ENCODE measurements around the gene EPC2. TPM values are rescaled to one million over a fixed set of nuclear protein-coding genes. Genes with fewer than 3 reads are reported as not detected.

The EPC2 gene
- total RNA-seq, 2 experiments from 2014 or later: 26.5 to 28.0 TPM

- Mint-ChIP-seq H3K4me3 (no peak overlapping the region), H3K4me1 (peaks cover 14% of the 10 kb centered on the region), H3K9me3 (no peaks in the 10 kb centered on the region), H3K27me3 (peaks cover 6% of the 10 kb centered on the region), H3K36me3 (ENCODE audit: low read depth) (peaks cover 2% of the 10 kb centered on the region), H3K27ac (no peak overlapping the region)
- CTCF ChIA-PET: no interaction called here
- DNase-seq: no peak
- POLR2A ChIA-PET: no interaction called here
These were observed 27.9 kb upstream of the EPC2 start for GRCh38 chr2:148616662-148617061.

- POLR2A ChIA-PET: no interaction called here
- H3K27me3 Mint-ChIP-seq: peaks cover 7% of the 10 kb centered on the region
- H3K4me3 Mint-ChIP-seq: no peak overlapping the region
These were observed 27.3 kb upstream of the EPC2 start for GRCh38 chr2:148617219-148617618.

DNA sequence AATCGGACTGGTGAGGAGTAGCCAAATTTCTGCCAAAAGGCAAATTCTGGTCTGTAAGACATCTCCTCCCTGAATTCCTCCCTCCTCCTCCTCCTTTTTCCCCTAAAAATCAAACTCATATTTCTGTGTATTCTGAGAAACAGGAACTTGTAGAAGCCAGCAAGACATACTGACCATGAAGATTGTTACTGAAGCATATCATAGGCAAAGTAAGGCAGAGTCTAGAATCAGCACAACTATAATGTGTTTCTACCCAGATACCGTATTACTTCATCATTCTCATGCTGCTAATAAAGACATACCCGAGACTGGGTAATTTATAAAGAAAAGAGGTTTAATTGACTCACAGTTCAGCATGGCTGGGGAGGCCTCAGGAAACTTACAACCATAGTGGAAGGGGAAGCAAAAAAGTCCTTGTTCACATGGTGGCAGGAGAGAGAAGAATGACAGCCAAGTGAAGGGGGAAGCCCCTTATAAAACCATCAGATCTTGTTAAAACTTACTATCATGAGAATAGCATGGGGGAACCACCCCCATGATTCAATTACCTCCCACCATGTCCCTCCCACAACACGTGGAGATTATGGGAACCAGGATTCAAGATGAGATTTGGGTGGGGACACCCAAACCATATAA, 24.9 kb upstream of the EPC2 start:
- Mint-ChIP-seq H3K36me3 (ENCODE audit: low read depth) (no peaks in the 10 kb centered on the region), H3K27me3 (peaks cover 11% of the 10 kb centered on the region), H3K27ac (no peak overlapping the region), H3K9me3 (no peaks in the 10 kb centered on the region), H3K4me1 (peaks cover 4% of the 10 kb centered on the region), H3K4me3 (no peak overlapping the region)
- ChIA-PET CTCF (no interaction called here), POLR2A (no interaction called here)
- no peak for DNase-seq

More at GRCh38 chr2:148617219-148617618, 27.3 kb upstream of the EPC2 start:
- no peaks in the 10 kb centered on the region for H3K9me3 Mint-ChIP-seq
- H3K27ac Mint-ChIP-seq: no peak overlapping the region
- H3K4me1 Mint-ChIP-seq: peaks cover 14% of the 10 kb centered on the region
- peaks cover 2% of the 10 kb centered on the region for H3K36me3 Mint-ChIP-seq (ENCODE audit: low read depth)
- CTCF ChIA-PET: no interaction called here
- no peak for DNase-seq

DNA sequence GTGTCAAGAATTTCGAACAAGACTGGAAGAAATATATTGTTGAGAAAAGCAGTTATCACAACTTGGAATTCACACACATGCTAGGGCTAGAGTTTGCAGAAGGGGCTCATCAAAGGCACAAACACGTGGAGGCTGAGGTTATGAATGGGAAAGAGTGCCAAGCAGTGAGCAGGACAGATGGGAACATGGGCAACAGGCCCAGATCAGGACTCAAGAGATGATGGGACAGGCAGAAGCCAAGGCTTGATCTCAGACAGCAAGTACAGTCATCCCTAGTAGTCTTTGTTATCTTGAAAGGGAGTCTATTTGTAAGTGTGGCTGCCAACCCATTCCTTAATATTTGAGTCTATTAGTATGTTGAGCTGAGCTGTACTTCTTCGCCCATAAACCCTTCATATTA, 22.2 kb upstream of the EPC2 start:
- POLR2A ChIA-PET: no interaction called here

GRCh38 chr2:148623086-148623485, 21.5 kb upstream of the EPC2 start:
- Mint-ChIP-seq H3K27me3 (peaks cover 17% of the 10 kb centered on the region), H3K36me3 (ENCODE audit: low read depth) (no peaks in the 10 kb centered on the region), H3K9me3 (no peaks in the 10 kb centered on the region), H3K27ac (no peak overlapping the region), H3K4me3 (no peak overlapping the region), H3K4me1 (no peaks in the 10 kb centered on the region)
- no peak for DNase-seq
- ChIA-PET POLR2A (no interaction called here), CTCF (no interaction called here)

More for the DNA sequence above, 22.2 kb upstream of the EPC2 start:
- no peaks in the 10 kb centered on the region for H3K9me3 Mint-ChIP-seq
- no peak overlapping the region for H3K4me3 Mint-ChIP-seq
- H3K27ac Mint-ChIP-seq: no peak overlapping the region
- H3K4me1 Mint-ChIP-seq: no peaks in the 10 kb centered on the region
- peaks cover 17% of the 10 kb centered on the region for H3K27me3 Mint-ChIP-seq
- no peak for DNase-seq
- CTCF ChIA-PET: no interaction called here
- H3K36me3 Mint-ChIP-seq (ENCODE audit: low read depth): no peaks in the 10 kb centered on the region

- no peak overlapping the region for H3K4me3 Mint-ChIP-seq
- ChIA-PET CTCF (interaction anchor here (0.6 kb wide), 1 partner anchor 1279 kb away, joined by 3 read pairs; no protein-coding TSS in a partner anchor), POLR2A (interaction anchor here (0.9 kb wide), 1 partner anchor 16 kb away, joined by 3 read pairs; no protein-coding TSS in a partner anchor)
- H3K36me3 Mint-ChIP-seq (ENCODE audit: low read depth): no peaks in the 10 kb centered on the region
- DNase-seq: no peak
- H3K27ac Mint-ChIP-seq: no peak overlapping the region
- no peaks in the 10 kb centered on the region for H3K4me1 Mint-ChIP-seq
- H3K27me3 Mint-ChIP-seq: peaks cover 17% of the 10 kb centered on the region
- H3K9me3 Mint-ChIP-seq: no peaks in the 10 kb centered on the region
These were observed 17.3 kb upstream of the EPC2 start for GRCh38 chr2:148627224-148627623.

GRCh38 chr2:148634749-148635148, 9.8 kb upstream of the EPC2 start:
- no peaks in the 10 kb centered on the region for H3K36me3 Mint-ChIP-seq (ENCODE audit: low read depth)
- no peak overlapping the region for H3K4me3 Mint-ChIP-seq
- H3K9me3 Mint-ChIP-seq: no peaks in the 10 kb centered on the region
- CTCF ChIA-PET: interaction anchor here (0.6 to 1.3 kb wide), 2 partner anchors 10 to 126 kb away, joined by 3 to 7 read pairs; no protein-coding TSS in a partner anchor
- no peak overlapping the region for H3K27ac Mint-ChIP-seq
- peaks cover 36% of the 10 kb centered on the region for H3K27me3 Mint-ChIP-seq
- no peak for DNase-seq
- POLR2A ChIA-PET: no interaction called here
- no peaks in the 10 kb centered on the region for H3K4me1 Mint-ChIP-seq

- Mint-ChIP-seq H3K36me3 (ENCODE audit: low read depth) (no peaks in the 10 kb centered on the region), H3K4me3 (no peak overlapping the region), H3K4me1 (peaks cover 13% of the 10 kb centered on the region), H3K9me3 (no peaks in the 10 kb centered on the region), H3K27me3 (peaks cover 57% of the 10 kb centered on the region), H3K27ac (no peak overlapping the region)
- POLR2A ChIA-PET: no interaction called here
- DNase-seq: no peak
- CTCF ChIA-PET: interaction anchor here (0.5 kb wide), 1 partner anchor 618 kb away, joined by 3 read pairs; the partner anchor contains the start of genes MBD5 and ORC4
These were observed 6.0 kb upstream of the EPC2 start for GRCh38 chr2:148638543-148638942.

DNA sequence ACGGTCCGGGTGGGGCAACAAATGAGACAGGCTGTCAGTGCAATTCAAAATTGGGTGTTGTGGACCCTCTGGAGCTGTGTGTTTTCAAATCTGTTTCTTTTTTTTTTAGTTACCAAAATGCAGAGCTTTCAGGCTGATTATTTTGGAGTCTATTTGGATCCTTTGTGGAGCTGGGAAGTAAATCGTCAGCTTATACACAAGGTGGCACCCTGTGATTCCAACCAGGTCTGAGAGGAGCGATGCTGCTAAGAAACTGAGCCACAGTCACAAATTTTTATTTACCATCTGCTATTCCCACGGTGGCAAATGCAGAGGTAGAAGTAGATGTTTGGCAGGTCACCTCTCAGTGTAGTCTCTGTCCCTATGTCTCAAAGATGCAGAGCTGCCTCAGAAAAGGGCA, 3.8 kb upstream of the EPC2 start:
- CTCF ChIA-PET: interaction anchor here (0.5 to 0.9 kb wide), 2 partner anchors 30 to 632 kb away, joined by 3 read pairs; no protein-coding TSS in a partner anchor
- peaks cover 18% of the 10 kb centered on the region for H3K4me1 Mint-ChIP-seq
- no peak overlapping the region for H3K4me3 Mint-ChIP-seq
- DNase-seq: no peak
- H3K27me3 Mint-ChIP-seq: peaks cover 48% of the 10 kb centered on the region
- H3K27ac Mint-ChIP-seq: no peak overlapping the region
- POLR2A ChIA-PET: interaction anchor here (1.5 kb wide), 1 partner anchor 116 kb away, joined by 4 read pairs; no protein-coding TSS in a partner anchor
- H3K36me3 Mint-ChIP-seq (ENCODE audit: low read depth): peaks cover 3% of the 10 kb centered on the region
- no peaks in the 10 kb centered on the region for H3K9me3 Mint-ChIP-seq

- Mint-ChIP-seq H3K9me3 (no peaks in the 10 kb centered on the region), H3K4me3 (no peak overlapping the region), H3K36me3 (ENCODE audit: low read depth) (peaks cover 5% of the 10 kb centered on the region), H3K27ac (no peak overlapping the region), H3K4me1 (peaks cover 24% of the 10 kb centered on the region), H3K27me3 (peaks cover 46% of the 10 kb centered on the region)
- ChIA-PET POLR2A (interaction anchor here (1.2 to 2.8 kb wide), 3 partner anchors 39 to 118 kb away, joined by 3 to 13 read pairs (median 7); no protein-coding TSS in a partner anchor), CTCF (no interaction called here)
- no peak for DNase-seq
These were observed 2.3 kb upstream of the EPC2 start for GRCh38 chr2:148642112-148642744.

GRCh38 chr2:148642891-148643416, 1.6 kb upstream of the EPC2 start:
- ChIA-PET CTCF (interaction anchor here (0.9 to 1.9 kb wide), 2 partner anchors 119 to 244 kb away, joined by 3 to 4 read pairs; no protein-coding TSS in a partner anchor), POLR2A (interaction anchor here (0.8 to 2.8 kb wide), 12 partner anchors 11 to 232 kb away, joined by 3 to 13 read pairs (median 6); partner anchors contain the start of gene KIF5C)
- Mint-ChIP-seq H3K27me3 (peaks cover 46% of the 10 kb centered on the region), H3K27ac (no peak overlapping the region), H3K4me3 (peak overlapping the region; percentile 89), H3K9me3 (no peaks in the 10 kb centered on the region), H3K36me3 (ENCODE audit: low read depth) (peaks cover 5% of the 10 kb centered on the region), H3K4me1 (peaks cover 27% of the 10 kb centered on the region)
- no peak for DNase-seq

DNA sequence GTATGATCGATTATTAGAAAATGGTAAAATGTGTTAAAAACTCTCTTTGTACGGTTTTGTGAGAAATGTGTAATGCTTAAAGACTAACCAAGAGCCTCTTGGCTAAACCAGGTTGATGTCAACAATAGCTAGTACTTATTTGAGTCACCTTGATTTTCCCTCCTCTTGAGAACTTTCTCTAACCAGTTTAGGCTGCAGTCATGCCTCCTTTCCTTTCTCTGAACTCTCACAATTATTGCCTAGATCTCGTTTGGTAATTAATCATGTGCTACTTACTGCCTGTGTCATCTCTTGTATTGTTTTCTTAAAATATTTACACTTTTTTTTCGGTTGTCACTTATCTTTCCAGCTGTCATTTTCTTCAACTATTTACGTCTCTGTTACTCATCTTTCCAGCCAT, 1.1 kb upstream of the EPC2 start:
- CTCF ChIA-PET: interaction anchor here (0.9 to 1.9 kb wide), 3 partner anchors 119 to 244 kb away, joined by 3 to 4 read pairs (median 3); no protein-coding TSS in a partner anchor
- H3K27me3 Mint-ChIP-seq: peaks cover 43% of the 10 kb centered on the region
- H3K4me3 Mint-ChIP-seq: peak overlapping the region; percentile 89
- peaks cover 28% of the 10 kb centered on the region for H3K4me1 Mint-ChIP-seq
- DNase-seq: no peak
- POLR2A ChIA-PET: interaction anchor here (0.7 to 2.8 kb wide), 16 partner anchors 8 to 623 kb away, joined by 3 to 13 read pairs (median 4); partner anchors contain the start of genes KIF5C and ORC4
- peaks cover 5% of the 10 kb centered on the region for H3K36me3 Mint-ChIP-seq (ENCODE audit: low read depth)
- peak overlapping the region; percentile 76 for H3K27ac Mint-ChIP-seq
- no peaks in the 10 kb centered on the region for H3K9me3 Mint-ChIP-seq
